ENCODE data around the gene FAM110D.

Gene FAM110D

DNA sequence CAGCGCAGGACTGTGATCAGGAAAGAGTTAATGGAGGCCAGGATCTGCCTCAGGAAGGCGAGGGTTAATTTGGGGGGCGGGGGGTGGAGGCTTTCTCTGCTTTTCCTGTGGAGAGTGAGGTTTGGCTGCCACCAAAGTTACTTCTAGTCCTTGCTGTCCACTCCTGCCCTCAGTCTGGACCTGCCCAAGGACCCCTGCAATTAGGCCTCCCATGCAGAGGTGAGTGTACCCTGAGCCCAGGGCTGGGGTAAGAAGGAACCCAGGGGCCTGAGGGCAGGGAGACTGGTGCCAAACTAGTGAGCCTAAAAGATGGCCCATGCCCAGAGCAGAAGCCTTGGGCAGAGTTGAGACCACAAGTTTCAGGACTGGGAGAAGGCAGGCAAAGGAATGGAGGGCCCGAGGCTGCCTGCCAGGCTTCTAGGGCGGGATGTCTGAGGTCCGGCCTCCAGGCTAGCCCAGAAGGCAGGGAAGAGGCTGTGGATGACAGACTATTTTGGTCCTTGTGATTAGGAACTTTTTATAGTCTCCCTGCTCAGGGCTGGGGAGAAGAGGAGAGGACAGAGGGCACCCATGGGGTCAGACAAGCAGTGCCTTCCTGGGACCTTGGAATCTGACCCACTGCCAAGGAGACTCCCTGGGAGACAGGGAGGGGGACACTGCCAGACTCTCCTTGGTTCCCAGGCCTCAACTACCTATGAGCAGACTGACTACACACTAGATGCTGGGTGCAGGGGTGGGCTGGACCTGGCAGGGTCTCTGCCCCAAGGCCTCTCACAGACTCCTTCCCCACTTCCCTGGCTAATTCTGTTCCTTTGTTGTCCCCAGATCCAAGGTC is at the start of gene FAM110D:
Gene FAM110D, plus strand, starts transcription at position 172 of the 835 bp plus-strand sequence. CDS start 2,213 bp downstream, outside the sequence.
- no peak for DNase-seq (ENCODE audit: low spot score)

DNA sequence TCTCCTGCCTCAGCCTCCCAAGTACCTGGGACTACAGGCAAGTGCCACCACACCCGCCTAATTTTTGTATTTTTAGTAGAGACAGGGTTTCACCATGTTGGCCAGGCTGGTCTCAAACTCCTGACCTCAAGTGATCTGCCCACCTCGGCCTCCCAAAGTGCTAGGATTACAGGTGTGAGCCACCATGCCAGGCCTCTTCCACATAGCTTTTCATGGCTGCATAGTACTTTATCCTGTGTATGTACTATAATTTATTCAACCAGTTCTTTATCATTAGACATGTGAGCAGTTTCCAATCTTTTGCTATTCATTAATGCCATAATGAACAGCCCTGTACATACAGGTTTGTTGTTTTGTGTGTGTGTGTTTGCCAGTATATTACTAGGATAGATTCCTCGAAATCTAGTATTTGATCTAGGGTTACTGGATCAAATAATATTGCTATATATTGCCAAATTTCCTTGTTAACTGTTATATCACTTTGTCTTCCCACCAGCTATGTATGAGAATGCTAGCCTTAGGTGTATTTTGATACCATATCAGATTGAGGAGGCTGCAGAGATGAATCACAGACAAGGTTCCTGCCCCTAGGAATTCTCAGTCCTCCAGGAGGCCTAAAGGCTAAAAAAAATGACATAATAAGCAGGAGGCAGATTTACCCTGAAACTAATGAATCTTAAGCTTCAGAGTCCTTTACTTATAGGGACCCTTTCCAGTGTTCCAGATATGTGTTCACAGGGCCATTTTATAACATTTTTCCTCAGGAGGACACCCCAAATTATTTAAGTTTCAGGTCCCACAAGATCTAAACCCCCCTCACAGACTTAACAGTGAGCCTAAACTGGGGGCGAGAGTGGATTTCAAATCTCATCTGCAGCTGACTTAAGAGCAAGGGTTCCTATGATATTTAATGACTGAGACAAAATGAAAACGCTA is 49.4 kb upstream of the FAM110D start:
- DNase-seq (ENCODE audit: low spot score) = no peak

DNA sequence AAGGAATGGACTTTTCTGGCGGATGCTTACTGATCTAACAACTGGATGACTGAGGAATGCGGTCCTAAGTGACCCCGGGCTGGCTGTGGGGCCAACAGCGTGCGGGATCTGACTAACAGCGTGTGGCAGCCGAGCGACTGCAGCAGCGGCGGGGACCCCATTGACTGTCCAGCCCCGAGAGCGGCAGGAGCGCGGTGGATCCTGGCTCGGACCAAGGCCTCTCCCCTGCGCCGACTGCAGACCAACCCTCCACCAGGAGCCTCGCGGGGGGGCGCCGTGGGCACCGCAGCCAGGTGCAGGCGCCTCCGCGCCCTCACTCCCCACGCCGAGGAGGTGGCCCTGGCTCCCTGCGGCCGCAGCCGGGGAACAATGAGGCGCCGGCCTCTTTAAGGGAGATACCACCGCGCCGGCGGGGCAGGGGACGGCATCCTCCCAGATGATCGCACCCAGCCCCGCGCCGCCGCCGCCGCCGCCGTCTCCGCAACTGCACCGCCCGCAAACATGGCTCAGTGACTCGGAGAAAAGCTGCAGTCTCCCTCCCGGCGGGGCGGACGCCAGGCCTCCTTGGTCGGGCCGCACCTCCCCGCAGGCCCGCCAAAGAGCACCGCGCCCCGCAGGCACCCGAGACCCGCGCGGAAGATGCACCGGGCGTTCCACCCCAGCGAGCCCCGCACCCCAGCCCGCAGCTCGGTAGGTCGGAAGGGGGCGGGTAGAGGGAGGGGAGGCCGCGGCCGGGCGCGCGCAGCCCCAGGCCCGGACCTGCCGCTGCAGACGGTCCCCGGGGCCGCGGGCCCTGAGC is 47.9 kb upstream of the FAM110D start:
- DNase-seq (ENCODE audit: low spot score) = peak; percentile 67

DNA sequence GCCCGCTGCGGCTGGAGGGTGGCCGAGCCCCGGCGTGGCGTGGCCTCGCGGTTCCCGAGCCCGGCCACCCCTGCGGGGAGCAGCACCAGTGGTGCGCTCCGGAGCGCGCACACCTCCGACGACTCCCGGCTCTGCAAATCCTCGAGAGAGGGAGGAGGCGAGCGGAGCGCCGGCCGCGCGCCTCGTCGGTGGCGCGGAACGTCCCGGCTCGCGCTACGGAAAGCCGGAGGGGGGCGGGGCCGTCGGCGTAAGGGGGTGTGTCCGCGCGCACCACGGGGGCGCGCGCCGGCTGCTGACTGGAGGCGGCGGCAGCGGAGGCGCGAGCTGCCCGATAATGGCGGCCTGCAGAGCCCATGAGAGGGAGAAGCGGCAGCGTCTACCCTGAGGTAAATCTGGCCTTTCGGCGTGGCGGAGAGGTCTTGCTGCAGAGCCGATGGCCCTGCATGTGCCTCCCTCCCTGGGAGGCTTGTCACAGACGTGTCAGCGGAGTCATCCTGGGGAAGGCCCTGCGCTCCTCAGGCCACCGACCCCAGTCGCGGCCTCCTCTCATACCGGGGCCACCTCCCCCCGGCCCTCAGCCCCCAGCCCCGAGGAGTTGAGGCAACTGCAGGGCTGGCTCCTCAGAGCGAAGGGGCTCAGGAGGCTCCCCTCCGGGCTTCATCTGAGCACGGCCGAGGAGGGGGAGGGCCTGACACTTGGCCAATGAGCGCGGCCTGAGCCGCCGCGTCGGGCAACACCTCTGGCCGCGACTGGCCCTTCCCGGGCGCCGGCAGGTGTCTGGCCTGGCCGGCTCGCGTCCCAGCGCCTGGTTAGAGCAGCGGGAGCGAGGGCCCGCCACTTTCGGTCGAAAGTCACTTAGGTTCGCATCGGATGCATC is 47.1 kb upstream of the FAM110D start, which contains the start of gene PDIK1L:
Gene PDIK1L, plus strand, starts transcription at position 295 of the 877 bp plus-strand sequence. CDS start 2,485 bp downstream, outside the sequence.
- peak; percentile 93 for DNase-seq (ENCODE audit: low spot score)

DNA sequence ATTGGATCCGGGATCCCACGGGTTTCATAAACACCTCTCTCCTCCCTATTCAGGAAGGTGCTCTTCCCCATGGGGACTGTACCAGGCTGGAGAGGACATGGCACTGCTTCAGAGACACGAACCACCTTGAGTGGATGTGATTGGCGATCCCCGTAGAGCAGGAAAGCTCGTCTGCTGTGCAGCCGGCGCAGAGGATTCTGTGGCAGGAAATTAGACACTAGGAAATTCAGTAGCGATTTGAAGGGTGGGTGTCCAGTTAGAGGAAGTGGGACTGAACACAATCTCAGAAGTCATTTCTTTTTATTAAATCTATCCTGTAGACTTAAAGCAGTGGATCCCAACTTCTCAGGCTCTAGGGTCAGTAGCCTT is 46.5 kb upstream of the FAM110D start:
- no peak for DNase-seq (ENCODE audit: low spot score)

DNA sequence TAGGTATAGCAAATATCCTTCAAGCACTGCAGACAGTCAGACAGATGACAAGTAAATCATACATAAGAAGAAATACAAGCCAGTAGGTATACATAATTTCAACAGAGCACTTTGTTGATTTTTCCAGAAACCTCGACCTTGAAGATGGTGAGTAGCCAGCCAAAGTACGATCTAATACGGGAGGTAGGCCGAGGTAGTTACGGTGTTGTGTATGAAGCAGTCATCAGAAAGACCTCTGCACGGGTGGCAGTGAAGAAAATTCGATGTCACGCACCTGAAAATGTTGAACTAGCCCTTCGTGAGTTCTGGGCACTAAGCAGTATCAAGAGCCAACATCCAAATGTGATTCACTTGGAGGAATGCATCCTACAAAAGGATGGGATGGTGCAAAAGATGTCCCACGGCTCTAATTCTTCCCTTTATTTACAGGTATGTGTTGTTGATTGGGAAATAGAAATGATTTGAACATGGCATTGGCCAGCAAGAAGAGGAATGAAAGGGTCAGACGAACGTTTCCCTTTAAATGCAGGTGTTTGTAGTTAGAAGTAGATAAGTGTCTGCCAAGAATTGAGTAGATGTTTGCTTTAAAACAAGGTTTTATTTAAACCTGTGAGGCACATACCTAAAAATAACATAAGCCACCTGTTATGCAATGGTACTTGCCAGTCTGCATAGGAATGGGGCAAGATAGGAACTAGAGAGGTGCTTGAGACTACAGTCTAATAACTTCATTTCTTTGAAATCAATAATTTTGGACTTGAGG is 44.5 kb upstream of the FAM110D start:
- DNase-seq (ENCODE audit: low spot score) = no peak

DNA sequence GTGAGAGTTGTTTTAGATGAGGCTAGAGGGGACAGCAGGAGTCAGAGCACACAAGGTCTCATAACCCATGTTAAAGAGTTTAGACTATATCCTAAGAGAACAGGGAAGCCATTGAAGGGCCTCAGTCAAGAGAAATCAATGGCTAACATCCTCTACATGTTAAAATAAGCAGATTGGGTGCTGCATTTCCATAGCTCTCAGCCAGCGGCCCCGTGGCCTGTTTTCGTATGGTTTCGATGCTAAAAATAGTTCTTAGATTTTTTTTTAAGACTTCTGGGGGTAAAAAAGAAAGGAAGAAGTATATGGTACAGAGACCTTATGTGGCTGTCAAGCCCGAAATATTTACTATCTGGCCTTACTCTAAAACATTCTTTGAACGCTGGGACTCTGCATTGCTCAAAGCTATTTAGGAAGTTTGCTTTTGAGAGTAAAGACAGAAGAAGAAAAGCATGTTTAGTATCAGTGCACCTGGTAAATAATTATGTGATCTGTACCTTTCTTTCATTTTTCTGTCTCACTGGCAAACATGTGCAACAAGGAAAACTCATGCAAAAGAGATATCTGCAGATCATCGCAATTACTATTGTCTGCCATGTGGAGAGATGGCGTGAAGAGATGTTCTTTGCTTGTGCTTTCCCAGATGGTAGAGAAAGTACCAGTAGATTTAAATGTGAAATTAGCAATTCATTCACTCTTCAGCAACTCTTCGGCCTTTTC is 38.8 kb upstream of the FAM110D start:
- no peak for DNase-seq (ENCODE audit: low spot score)

DNA sequence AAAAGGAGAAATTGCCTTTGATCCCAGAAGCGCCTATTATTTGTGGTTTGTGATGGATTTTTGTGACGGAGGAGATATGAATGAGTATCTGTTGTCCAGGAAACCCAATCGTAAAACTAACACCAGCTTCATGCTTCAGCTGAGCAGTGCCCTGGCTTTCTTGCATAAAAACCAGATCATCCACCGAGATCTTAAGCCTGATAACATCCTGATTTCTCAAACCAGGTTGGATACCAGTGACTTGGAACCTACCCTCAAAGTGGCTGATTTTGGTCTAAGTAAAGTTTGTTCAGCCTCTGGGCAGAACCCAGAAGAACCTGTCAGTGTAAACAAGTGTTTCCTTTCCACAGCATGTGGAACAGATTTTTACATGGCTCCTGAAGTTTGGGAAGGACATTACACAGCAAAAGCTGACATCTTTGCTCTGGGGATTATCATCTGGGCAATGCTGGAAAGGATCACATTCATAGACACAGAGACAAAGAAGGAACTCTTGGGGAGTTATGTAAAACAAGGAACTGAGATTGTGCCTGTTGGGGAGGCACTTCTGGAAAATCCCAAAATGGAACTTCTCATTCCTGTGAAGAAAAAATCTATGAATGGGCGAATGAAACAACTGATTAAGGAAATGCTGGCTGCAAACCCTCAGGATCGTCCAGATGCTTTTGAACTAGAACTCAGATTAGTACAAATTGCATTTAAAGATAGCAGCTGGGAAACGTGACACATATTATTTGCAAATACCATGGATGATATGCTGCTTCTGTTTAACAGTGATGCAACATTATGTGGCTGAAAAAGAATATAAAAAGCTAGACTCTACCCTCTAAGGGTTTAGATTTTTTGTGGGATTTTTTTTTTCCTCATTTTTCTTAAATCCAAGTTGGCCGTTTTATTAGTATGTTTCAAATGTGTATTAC is 36.8 kb upstream of the FAM110D start:
- no peak for DNase-seq (ENCODE audit: low spot score)

DNA sequence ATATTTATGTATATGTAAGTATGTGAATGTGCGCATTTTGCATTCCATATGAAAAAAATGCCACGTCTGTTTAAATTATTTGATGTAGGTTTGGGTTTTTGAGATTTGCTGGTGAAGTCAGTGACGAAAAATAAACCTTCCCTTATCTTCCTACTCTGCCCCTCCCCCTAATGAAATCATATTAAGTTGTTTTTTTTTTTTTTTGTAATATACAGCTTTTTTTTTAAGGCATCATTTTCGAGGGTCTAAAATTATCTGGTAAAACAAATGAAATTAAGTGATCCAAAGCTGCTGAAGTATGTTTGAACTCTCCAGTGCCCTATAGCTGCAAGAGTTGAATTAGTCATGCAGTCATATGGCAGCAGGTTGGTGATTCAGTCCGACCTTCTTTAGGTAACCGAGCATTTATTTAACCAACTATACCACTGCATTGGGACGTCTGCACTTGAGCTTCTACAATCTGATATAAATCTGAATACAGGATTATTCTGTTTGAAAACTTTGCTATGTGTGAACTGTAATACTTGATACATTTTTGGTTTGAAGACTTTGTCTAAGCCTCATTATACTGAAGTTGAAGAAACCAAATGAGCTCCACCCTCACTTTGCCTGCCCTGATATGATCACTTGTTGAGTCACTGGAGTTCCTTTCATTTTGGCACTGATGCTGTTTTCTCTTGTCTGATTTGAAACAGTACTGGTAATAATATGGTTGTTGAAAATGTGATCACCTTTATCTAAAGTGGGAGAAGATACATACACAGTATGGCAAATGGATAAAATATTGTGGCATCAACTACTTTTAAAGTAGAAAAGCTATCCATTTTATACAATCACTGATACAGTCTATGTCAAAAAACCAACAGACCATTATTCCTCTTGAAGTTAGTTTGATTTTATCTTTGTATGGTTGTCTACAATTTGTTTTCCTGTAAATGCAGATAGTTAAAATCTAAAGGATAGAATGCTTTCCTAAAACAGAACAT is 35.6 kb upstream of the FAM110D start:
- DNase-seq (ENCODE audit: low spot score) = peak; percentile 52

DNA sequence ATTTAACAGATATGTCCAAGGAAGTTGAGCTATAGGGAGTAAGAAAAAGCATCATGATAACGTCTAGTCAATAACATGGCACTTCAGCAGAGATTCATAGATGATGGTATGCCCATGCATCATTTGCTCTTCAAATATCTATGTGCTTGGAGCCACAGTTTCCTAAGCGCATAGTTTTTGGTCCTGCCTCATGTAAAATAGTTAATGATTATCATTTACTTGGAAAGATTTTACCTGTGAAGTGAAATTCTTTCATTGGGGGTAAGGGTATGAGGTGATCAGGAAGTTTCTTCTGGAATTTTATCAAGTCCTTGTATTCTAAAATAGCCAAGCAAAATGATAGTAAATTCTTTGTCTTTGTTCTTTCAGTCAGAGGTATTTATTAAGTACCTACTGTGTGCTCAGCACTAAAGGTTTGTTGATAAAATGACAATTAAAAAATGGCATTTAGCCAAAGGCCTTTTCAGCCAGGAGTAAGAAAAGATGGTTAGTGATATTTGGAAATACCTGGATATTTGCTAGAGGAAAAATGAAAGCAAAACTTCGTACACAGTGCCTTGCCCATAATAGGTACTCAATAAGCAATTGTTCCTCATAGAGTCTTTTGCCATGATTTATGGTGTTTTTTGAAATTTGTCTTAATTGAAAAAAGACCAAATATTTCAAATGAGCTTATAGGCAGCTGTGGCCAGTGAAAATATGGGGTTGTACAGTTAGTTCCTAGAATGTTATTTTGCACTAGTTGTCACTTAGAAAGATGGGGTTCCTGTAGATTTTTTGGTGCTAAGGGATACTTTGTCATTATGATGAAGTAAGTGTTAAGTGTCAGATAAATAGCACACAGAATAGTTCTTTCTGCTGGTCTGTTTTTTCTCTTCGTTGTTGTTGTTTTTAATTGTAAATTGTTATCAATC is 34.2 kb upstream of the FAM110D start:
- DNase-seq (ENCODE audit: low spot score) = no peak

DNA sequence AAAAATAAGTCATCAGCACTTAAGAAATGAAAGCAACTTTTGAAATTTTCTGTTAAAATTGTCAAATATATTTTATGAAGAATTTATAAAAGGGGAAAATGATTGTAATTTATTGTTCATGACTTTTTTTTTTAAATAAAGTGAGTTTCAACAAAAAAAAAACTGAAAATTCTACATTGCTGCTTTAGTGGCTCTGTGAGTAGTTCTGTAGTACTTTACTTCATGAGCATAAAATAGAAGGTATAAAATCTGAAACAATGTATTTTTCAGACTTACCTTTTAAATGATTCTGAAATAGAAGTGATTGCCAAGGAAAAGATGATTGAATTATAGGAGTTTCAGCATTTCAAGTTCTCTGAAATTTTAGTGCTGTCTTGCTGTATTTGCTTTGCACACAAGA is 33.5 kb upstream of the FAM110D start:
- no peak for DNase-seq (ENCODE audit: low spot score)

DNA sequence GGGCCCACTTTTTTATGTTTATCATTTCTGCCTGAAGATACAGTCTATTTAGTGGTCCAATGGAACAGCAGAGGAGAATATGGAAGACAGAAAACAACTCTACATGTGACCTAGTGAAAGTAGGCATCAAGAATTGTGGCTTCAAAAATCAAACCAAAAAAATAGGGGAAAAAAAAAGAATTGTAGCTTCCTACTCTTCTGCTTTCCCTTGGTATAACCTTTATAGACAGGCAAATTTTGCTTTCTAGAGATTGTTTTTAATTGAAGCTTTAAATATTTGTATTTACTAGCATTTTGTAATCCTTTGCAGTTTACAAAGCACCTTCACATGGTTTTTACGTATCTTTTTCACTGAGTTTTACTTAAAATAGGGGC is 32.9 kb upstream of the FAM110D start:
- DNase-seq (ENCODE audit: low spot score) = no peak

DNA sequence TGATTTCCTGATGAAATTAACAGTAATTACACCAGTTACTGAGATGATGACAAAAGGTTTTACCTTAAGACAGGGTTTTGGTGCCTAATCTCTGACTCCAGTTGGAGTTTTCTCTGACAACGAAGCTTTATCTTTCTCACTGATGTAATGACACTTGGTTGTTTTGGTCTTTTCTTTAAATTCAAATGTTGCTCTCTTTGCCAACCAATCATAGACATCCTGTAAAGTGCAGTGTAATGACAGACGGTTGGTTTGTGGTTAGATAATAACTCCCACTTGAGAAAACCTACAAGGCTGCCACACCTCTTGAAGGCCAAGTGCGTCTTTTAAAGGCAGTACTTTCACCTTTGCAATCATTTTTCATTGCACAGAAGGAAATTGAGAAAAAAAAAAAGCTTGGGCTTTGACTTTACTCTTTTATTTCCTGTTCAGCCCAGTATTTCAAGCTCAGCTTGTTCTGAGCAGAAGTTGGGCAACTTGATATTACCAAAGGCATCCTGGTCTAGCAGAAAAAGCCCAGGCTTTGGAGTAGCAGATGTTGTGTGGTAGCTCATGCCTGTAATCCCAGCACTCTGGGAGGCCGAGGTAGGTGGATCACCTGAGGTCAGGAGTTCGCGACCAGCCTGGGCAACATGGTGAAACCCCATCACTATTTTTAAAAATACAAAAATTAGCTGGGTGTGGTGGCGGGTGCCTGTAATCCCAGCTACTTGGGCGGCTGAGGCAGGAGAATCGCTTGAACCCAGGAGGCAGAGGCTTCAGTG is 32.4 kb upstream of the FAM110D start:
- no peak for DNase-seq (ENCODE audit: low spot score)

DNA sequence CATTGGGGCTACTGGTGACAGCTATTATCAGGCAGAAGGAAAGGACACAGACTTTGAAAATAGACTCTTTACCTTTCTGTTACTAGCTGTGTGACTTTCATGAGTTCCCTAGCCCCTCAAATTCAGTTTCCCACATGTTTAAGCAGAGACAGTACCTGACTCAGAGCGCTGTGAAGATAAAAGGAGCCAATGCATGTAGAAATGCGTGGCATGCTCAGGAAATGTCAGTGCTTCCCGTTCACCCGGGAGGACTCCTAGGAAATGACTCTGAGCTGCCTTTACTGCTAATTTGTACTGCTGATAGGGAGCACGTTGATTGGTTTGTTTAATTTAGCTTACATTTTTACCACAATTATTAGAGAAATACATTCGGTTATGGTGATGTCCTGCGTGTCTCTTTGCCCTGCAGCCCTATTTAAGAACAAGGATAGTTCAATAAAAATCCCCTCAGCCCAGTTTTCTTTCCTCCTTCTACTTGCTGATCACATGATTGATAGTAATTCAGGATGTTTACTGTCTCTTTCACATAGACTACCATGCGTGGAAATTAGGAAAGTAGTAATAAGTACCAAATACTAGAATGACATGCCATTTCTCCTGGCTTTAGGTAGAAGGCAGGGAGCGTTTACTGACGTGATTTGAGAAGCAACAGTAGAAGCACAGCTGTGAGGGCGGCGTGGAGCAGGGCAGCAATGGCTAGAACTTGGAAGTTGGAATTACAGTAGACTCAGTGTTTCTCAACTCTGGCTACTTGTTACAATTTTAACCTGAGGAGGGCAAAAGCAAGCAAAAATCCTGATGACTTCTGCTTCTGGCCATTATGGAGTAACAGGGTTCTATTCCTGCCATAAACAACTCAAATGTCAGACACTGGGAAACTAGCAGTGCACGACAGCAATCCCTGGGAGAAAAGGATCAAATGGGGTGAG is 31.4 kb upstream of the FAM110D start:
- DNase-seq (ENCODE audit: low spot score) = no peak

Measured in AG08395 (cell line).